Upper lobe of left lung (tissue), 4 donors: Measurements from ENCODE around the gene BOLL.

ENCODE experiments used
- CTCF ChIP-seq, 6 experiments: fragments of 450-650 bp in 4 of 6; fragments of 200-600 bp in 2 of 6; sonication (generic) in 2 of 6; IDR thresholded peaks; one replicate each; pipeline ENCODE4 v1.5.1; 2016 to 2019; ENCODE audit warnings: antibody characterized with exemption in 6 of 6
- POLR2A ChIP-seq, 4 donors: fragments of 450-650 bp; IDR thresholded peaks; one replicate each; pipeline ENCODE4 v1.5.1; 2016 to 2017; ENCODE audit warnings: antibody characterized with exemption in 4 of 4, mild to moderate bottlenecking in 2 of 4

DNA sequence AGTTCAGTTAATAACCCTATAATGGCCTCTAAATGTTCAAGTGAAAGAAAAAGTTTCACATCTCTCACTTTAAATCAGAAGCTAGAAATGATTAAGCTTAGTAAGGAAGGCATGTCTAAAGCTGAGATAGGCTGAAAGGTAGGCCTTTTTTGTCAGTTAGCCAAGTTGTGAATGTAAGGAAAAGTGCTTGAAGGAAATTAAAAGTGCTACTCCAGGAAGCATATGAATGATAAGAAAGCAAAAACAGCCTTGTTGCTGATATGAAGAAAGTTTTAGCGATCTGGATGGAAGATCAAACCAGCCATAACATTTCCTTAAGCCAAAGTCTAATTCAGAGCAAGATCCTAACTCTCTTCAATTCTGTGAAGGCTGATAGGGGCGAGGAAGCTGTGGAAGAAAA is 29.4 kb upstream of the BOLL start:
- TF ChIP-seq POLR2A (IDR thresholded peaks at IDR 0.05) (no peak), CTCF (IDR thresholded peaks at IDR 0.05) (no peak)
